HG03097 (cell line): ENCODE measurements around the gene LRRC4C.

ENCODE experiments used
- ATAC-seq: cut with Tn5 transposase; IDR thresholded peaks from one replicate; pipeline ENCODE4 v1.9.1; 2021; ENCODE audit not compliant: unreplicated experiment, low FRiP score

Gene LRRC4C

GRCh38 chr11:40316171-40316570 is 1143.3 kb downstream of the LRRC4C start:
- ATAC-seq = no peak

- no peak for ATAC-seq
Measured at GRCh38 chr11:40315122-40315521, 1144.3 kb downstream of the LRRC4C start.

DNA sequence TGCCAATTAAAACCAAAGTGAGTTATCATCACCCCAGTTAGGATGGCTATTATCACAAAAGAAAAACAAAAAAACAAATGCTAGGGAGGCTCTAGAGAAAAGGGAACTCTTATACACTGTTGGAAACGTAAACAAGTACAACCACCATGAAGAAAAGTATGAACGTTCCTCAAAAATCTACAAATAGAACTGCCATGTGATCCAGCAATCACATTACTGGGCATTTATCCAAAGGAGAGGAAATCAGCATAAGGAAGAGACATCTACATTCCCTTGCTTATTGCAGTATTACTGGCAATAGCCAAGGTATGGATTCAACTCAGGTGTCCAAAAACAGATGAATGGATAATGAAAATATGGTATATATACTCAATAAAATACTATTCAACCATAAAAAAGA is 1145.1 kb downstream of the LRRC4C start:
- ATAC-seq = no peak

DNA sequence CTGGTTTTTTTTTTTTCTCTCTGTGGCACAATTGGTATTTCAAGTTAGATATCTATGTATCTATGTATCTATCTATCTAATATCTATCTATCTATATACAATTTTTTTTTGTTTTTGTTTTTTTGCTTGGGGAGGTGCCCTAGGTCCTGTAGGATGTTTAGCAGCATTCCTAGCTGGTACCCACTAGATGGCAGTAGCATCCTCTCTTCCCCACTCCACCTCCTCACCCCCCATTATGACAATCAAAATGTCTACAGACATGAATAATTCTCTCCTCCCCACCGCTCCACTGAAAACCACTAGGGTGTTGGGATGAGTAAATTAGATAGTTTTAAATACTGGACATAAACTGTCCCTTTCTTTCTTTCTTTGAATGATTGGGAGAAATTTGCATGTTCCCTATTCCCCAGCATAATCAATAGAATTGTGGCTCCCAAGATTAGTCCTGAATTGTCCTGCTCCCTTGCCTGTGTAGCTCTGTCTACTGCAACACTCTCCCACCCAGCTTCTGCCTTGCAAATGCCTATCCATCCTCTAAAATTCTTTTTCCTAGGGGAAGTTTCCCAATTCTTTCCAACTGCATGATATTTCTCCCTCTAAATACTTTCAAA is 1152.4 kb downstream of the LRRC4C start:
- no peak for ATAC-seq

DNA sequence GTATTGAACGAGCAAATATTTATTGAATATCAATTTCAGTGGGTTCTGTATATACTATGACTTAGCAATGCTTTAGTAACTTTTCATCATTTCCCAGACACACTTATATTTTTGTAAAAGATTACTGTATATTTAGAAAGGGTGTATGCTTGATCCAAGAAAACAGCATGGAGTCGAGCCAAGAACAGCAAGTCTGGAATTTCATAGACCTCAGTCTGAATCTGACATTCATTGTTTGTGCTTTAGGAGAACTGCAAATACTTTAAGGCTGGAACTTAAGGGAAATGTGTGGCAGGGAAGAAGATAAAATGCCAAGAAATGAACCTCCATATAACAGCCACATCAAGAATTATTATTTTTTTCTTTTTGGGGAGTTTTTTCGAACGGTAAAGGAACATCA is 1156.8 kb downstream of the LRRC4C start:
- ATAC-seq = no peak

DNA sequence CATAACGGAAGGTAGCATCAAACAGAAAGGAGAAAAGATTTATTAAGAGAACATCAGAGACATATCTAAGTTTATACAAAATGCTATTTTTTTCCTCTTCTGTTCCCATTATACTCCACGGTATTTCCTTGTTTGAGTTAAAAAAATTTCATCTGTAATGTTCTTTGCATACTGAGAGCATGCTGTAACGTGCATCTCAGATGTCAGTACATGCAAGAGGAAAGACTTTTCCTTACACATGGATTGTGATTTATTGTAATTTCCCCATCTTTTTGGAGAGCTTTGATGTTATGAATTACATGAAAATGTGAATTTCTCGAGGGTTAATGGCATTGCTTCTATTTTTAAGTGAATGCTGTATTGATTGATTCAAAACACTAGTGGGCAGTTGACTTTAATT is 1164.0 kb downstream of the LRRC4C start:
- no peak for ATAC-seq

- ATAC-seq = no peak
Measured at GRCh38 chr11:40294741-40295140, 1164.7 kb downstream of the LRRC4C start.

DNA sequence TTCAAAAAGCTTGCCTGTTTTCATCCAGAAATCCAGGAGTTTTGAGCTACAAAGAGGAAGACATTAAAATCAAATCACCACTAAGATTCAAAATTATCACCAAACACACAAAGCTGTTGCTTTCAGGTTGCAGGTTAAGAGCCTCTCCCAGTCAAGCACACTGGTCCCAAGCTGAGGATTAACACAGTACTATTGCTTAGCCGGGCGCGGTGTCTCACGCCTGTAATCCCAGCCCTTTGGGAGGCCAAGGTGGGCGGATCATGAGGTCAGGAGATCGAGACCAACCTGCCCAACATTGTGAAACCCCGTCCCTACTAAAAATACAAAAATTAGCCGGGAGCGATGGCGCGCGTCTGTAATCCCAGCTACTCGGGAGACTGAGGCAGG is 1165.1 kb downstream of the LRRC4C start:
- ATAC-seq = no peak

DNA sequence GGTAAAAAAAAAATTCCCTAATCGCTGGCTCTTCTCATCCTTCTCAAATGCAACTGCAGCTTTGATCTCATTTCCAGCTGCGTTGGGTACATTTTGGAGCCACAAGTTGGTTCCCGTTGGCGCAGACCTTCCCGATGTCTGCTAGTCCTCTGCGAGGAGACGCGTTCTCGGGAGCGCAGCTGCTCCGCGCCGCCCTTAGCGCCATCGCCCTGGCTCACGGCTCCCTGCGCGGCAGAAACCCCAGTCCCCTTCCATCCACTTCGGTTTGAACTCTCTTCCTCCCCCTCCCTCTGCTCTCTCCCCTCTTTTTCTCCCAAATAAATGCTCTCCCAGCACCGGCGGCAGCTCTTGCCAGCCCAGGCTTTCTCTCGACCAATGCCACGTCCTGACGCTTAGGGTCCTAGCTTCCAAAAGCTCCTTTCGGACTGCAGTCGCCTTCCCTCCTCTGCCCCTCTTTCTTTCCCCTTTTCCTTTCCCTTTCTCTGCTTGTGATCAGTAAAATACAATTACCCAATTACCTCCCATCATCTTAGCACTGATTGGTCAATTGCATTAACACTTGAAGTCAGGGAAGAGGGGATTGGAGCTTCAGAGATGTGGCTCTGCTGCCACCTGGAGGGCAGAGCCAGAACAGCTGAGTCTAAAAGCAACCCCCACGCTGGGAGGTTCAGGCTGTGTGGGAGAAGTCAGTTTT is 1165.7 kb downstream of the LRRC4C start:
- ATAC-seq = peak; percentile 96

DNA sequence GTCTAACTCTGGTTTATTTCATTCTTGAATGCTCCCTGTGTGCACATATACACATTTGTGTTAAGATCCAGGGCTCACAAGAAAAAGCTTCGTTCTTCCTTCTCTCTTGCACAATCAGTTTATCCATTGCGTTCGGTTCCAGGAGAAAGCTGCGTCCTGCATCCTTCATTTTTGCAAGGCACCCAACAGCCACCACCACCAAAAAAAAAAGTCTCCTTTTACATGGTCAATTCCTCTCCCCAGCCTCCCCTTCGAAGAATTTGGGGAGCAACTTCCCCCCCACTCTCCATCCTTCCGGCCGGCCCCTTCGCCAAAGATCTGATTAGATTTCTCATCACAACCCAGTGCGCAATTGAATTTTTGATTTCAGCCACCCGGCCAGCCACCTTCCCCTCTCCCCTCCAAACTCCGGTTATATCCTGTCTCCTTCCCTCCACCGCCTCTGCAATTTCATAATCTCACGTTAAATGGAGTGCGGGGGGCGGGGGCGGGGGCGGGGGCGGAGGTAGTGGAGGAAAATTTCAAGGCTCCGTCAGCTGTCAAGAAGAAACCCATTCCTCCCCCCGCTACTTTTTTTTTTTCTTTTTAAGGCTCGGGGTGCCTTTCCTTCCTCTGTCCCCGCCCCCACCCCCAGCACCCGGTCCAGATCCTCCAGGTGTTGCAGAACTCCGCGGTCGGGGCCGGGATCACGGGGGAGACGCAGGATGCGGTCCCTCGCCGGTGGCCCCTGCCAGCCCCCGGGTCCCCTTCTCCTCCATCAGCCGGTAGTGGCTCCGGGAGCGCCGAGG is 1166.5 kb downstream of the LRRC4C start:
- no peak for ATAC-seq

- ATAC-seq = no peak
Measured at GRCh38 chr11:40291741-40292140, 1167.7 kb downstream of the LRRC4C start.

- no peak for ATAC-seq
Measured at GRCh38 chr11:40291329-40291728, 1168.1 kb downstream of the LRRC4C start.

- no peak for ATAC-seq
Measured at GRCh38 chr11:40290171-40290631, 1169.3 kb downstream of the LRRC4C start.

DNA sequence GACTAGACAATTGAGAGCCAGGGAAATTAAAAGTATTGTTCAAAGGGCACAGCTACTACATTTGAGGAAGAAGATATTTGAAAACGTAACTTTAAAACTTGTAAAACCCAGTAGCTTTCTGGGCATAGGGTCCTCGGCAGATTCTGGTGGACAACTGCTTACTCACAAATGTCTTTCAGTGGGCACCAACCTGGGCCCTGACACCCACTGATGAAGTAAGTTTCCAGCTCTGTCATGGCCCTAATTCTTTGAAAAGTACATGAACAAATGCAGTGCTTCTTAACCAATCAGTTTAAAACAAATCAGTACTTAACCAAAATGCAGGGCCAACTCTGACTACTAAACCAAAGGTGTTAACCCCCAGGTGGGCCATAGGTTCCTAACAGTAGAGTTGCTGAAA is 1170.1 kb downstream of the LRRC4C start:
- no peak for ATAC-seq

- ATAC-seq = no peak
Measured at GRCh38 chr11:40287916-40288803, 1171.3 kb downstream of the LRRC4C start.

DNA sequence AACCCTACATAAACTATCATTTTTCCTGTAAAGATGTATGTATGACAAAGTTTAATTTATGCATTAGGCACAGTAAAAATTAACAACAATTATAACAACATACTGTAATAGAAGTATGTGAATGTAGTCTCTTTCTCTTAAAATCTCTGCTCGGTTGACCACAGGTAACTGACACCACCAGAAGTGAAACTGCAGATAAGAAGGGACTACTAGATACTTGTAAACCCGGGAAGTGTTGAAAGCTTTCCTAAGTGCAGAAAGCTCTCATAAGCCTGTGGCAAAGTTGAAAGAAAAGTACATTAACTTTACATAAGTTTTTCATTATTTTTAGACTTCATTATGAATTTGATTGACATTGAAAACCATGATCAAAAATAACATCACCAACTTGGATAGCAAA is 1173.3 kb downstream of the LRRC4C start:
- ATAC-seq = no peak

DNA sequence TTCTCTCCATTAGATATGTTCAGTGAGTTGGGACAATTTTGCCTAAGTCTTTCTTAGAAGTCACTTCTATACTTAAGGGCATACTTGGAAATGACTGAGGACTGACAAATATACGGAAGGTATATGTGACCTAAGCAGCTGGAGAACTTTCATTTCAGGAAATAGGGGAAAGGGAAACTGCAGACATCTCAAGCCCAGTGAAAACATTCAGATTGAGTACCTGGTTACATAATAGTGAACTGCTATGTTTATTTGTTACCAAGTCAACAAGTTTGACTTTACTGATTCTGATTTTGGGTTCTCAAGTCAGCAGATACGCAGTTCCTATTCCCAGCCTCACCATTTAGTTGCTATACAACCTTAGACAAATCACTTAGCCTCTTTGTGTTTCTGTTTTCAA is 1173.9 kb downstream of the LRRC4C start:
- ATAC-seq = no peak

- ATAC-seq = no peak
Measured at GRCh38 chr11:40281052-40281580, 1178.3 kb downstream of the LRRC4C start.

- no peak for ATAC-seq
Measured at GRCh38 chr11:40280159-40281051, 1179.0 kb downstream of the LRRC4C start.
